Kidney (tissue), 14 donors: ENCODE results near the gene SDK1. TPM values are rescaled to one million over a fixed set of nuclear protein-coding genes. Genes with fewer than 3 reads are reported as not detected.

Experiments
- DNase-seq, 5 donors: peaks; one replicate each; pipeline ENCODE4 v3.0.0-alpha.2; 2013 to 2020
- FAIRE-seq: peaks from 2 replicates; lab custom pipeline; 2012; peaks lifted over from hg19 to GRCh38; lab: Jason Lieb, UNC
- H3K27ac ChIP-seq, 2 donors: one replicate each; pipeline ENCODE4 v1.7.0; 2013; ENCODE audit warnings: low read depth in 2 of 2, low read length in 2 of 2, inconsistent platforms in 1 of 2
- H3K27me3 ChIP-seq: one replicate; pipeline ENCODE4 v1.7.1; 2013; ENCODE audit warnings: low read length, inconsistent platforms; ENCODE audit not compliant: control insufficient read depth, insufficient read depth
- H3K36me3 ChIP-seq, 3 donors: one replicate each; pipeline versions ENCODE4 v1.7.0 to v1.7.1; 2013; ENCODE audit warnings: low read length in 3 of 3, control low read depth in 1 of 3, inconsistent platforms in 1 of 3; ENCODE audit not compliant: insufficient read depth in 3 of 3, control insufficient read depth in 2 of 3
- H3K4me1 ChIP-seq, 3 donors: one replicate each; pipeline versions ENCODE4 v1.7.0 to v1.7.1; 2013; ENCODE audit warnings: low read length in 3 of 3, inconsistent platforms in 1 of 3, low read depth in 1 of 3; ENCODE audit not compliant: control insufficient read depth in 2 of 3, insufficient read depth in 2 of 3
- H3K4me3 ChIP-seq, 3 donors: one replicate each; pipeline versions ENCODE4 v1.7.0 to v1.8.1; 2013; ENCODE audit warnings: low read length in 3 of 3, control low read depth in 1 of 3, inconsistent platforms in 1 of 3
- H3K9ac ChIP-seq, 3 donors: one replicate each; pipeline versions ENCODE4 v1.7.0 to v1.7.1; 2013; ENCODE audit warnings: low read length in 3 of 3, control low read depth in 1 of 3, inconsistent platforms in 1 of 3
- H3K9me3 ChIP-seq, 3 donors: one replicate each; pipeline versions ENCODE4 v1.7.0 to v1.7.1; 2013; ENCODE audit warnings: low read length in 3 of 3, control low read depth in 1 of 3, inconsistent platforms in 1 of 3; ENCODE audit not compliant: control insufficient read depth in 2 of 3, insufficient read depth in 1 of 3
- CTCF ChIP-seq: IDR thresholded peaks from 3 replicates; pipeline ENCODE4 v1.5.1; 2012; ENCODE audit warnings: mild to moderate bottlenecking, moderate library complexity, borderline replicate concordance; ENCODE audit not compliant: insufficient read depth; ENCODE audit errors: extremely low read depth
- intact Hi-C: fragments of 100-400 bp; cut with DNase I; formaldehyde crosslinking; loops from one replicate; pipeline ENCODE4 v1.11.1; 2022
- polyA plus RNA-seq: library from polyadenylated mRNA; stranded (reverse); fragments of 350-450 nt; fragmentation: Illumina TruSeq; extraction: RNeasy Lipid Tissue Mini Kit (QIAGEN cat#74804); gene quantifications from one replicate; pipeline ENCODE4 v1.2.3, GENCODE V29; 2014; ENCODE audit warnings: low read depth, low replicate concordance; ENCODE audit not compliant: insufficient read depth
- total RNA-seq: library from RNA; stranded (reverse); fragmentation: NEBNext Ultra II Directional; extraction: Animal tissue kit (Norgen Biotek cat#: 25700); gene quantifications from one replicate; pipeline ENCODE4 v1.2.1, GENCODE V29; 2021
- donor health status: control.
- donor health status: control.
- donor health status: control.
- donor health status: control.
- donor health status: control.
- donor health status: DM: yes; HTN: yes; CAD: no.
- donor health status: Normal renal cell carcinoma (clear cell type).

The SDK1 gene
- total and polyA plus RNA-seq, 2 donors from 2014 or later, result 2.0 to 38.3 TPM

- no peak for FAIRE-seq
- H3K9ac ChIP-seq, result no peak overlapping the region
- no peaks in the 10 kb centered on the region for H3K27me3 ChIP-seq
- no peaks in the 10 kb centered on the region for H3K4me1 ChIP-seq
- H3K36me3 ChIP-seq, result no peaks in the 10 kb centered on the region
- H3K9me3 ChIP-seq, result no peaks in the 10 kb centered on the region
- no peak for TF ChIP-seq CTCF
- H3K4me3 ChIP-seq, result no peak overlapping the region
- no peak for DNase-seq
- no peak overlapping the region for H3K27ac ChIP-seq
- intact Hi-C loops, result no loop called here
Measured at GRCh38 chr7:3455806-3456595, 154.9 kb downstream of the SDK1 start.

DNA sequence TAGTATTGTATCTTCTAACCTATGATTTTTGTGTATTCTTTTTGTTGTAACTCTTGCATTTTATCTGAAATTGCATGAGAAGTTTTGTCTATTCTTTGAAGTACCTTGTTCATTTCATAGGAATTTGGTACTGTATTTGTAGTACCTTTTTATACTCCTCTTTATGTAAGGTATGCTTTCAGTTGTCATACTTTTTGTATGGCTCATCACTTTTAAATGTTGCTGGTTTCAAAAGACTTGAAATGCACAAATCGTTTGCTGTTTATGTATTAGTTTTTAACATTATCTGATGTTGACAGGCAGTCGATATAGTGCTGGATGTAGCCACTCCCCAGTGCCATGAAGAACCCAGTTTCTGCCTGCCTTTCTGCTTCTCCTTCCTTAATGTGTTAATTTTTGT, 158.1 kb downstream of the SDK1 start:
- FAIRE-seq (no peak), DNase-seq (no peak)
- Histone ChIP-seq H3K9ac (no peak overlapping the region), H3K9me3 (no peaks in the 10 kb centered on the region), H3K36me3 (no peaks in the 10 kb centered on the region), H3K4me1 (no peaks in the 10 kb centered on the region), H3K4me3 (no peak overlapping the region), H3K27me3 (no peaks in the 10 kb centered on the region), H3K27ac (no peak overlapping the region)
- no peak for TF ChIP-seq CTCF
- intact Hi-C loops, result no loop called here

- H3K27ac ChIP-seq, result no peak overlapping the region
- FAIRE-seq, result no peak
Measured at GRCh38 chr7:3461923-3462322, 160.9 kb downstream of the SDK1 start.

More at GRCh38 chr7:3461923-3462322, 160.9 kb downstream of the SDK1 start:
- Histone ChIP-seq H3K4me3 (no peak overlapping the region), H3K9me3 (no peaks in the 10 kb centered on the region), H3K9ac (no peak overlapping the region), H3K27me3 (no peaks in the 10 kb centered on the region), H3K36me3 (no peaks in the 10 kb centered on the region), H3K4me1 (no peaks in the 10 kb centered on the region)
- no peak for TF ChIP-seq CTCF
- intact Hi-C loops, result no loop called here
- no peak for DNase-seq
